IPS-18c (cell line): ENCODE measurements around the gene EXO5.
"Not testable (repeated sequence)": the region's sequence is repeated elsewhere in the genome, so short reads cannot be mapped to it uniquely, and the experiment has no call there.

Experiments used
- H3K4me3 ChIP-seq: 2 replicates; pipeline ENCODE4 v1.7.0; 2013; ENCODE audit warnings: low read depth, mild to moderate bottlenecking, low read length, moderate library complexity; ENCODE audit not compliant: insufficient read depth
- H3K9me3 ChIP-seq: one replicate; pipeline ENCODE4 v1.6.1; 2013; ENCODE audit warnings: mild to moderate bottlenecking, low read length, moderate library complexity; ENCODE audit not compliant: control insufficient read depth, insufficient read depth

EXO5 gene

GRCh38 chr1:40508375-40509341 is at the start of gene EXO5:
Gene EXO5 (plus strand): TSS chr1:40508767. CDS start chr1:40514545, 5,778 bp downstream.
- peak within 1 kb of the TSS; percentile 77 for H3K4me3 ChIP-seq
- H3K9me3 ChIP-seq = no peaks in the 10 kb centered on the region

GRCh38 chr1:40462956-40463590 is 45.5 kb upstream of the EXO5 start:
- Histone ChIP-seq H3K4me3 (no peak overlapping the region), H3K9me3 (peaks cover 40% of the 10 kb centered on the region)

GRCh38 chr1:40469327-40469726 is 39.2 kb upstream of the EXO5 start:
- H3K9me3 ChIP-seq = peaks cover 17% of the 10 kb centered on the region
- H3K4me3 ChIP-seq = no peak overlapping the region

- no peaks in the 10 kb centered on the region for H3K9me3 ChIP-seq
- H3K4me3 ChIP-seq = no peak overlapping the region
These were observed 33.3 kb upstream of the EXO5 start for GRCh38 chr1:40475268-40475667.

GRCh38 chr1:40476924-40477677 is 31.5 kb upstream of the EXO5 start, which contains the start of gene ZFP69:
Gene ZFP69 (plus strand): TSS chr1:40477290. CDS start chr1:40479362, 2,072 bp downstream.
- H3K4me3 ChIP-seq = peak within 1 kb of the TSS; percentile 80
- no peaks in the 10 kb centered on the region for H3K9me3 ChIP-seq

GRCh38 chr1:40477678-40478053 is 30.9 kb upstream of the EXO5 start:
- H3K4me3 ChIP-seq = peak overlapping the region; percentile 80
- no peaks in the 10 kb centered on the region for H3K9me3 ChIP-seq

- peak overlapping the region; percentile 80; the same call in 1 of the 2 replicates for H3K4me3 ChIP-seq
These were observed 30.3 kb upstream of the EXO5 start for GRCh38 chr1:40478276-40478675.

GRCh38 chr1:40479156-40479555 is 29.4 kb upstream of the EXO5 start:
- Histone ChIP-seq H3K4me3 (no peak overlapping the region), H3K9me3 (no peaks in the 10 kb centered on the region)

More at GRCh38 chr1:40478276-40478675, 30.3 kb upstream of the EXO5 start:
- no peaks in the 10 kb centered on the region for H3K9me3 ChIP-seq

- H3K4me3 ChIP-seq = no peak overlapping the region
- H3K9me3 ChIP-seq = peaks cover 8% of the 10 kb centered on the region
These were observed 13.2 kb upstream of the EXO5 start for GRCh38 chr1:40495315-40495903.

GRCh38 chr1:40502651-40503050 is 5.9 kb upstream of the EXO5 start:
- H3K4me3 ChIP-seq, H3K9me3 ChIP-seq: not testable (repeated sequence)

GRCh38 chr1:40507973-40508372 is 594 bp upstream of the EXO5 start:
- H3K4me3 ChIP-seq = peak overlapping the region; percentile 77
- no peaks in the 10 kb centered on the region for H3K9me3 ChIP-seq

GRCh38 chr1:40519517-40519916 is 10.9 kb downstream of the EXO5 start:
- H3K9me3 ChIP-seq = no peaks in the 10 kb centered on the region
- H3K4me3 ChIP-seq = no peak overlapping the region

GRCh38 chr1:40530735-40531380 is 22.3 kb downstream of the EXO5 start:
- Histone ChIP-seq H3K9me3 (no peaks in the 10 kb centered on the region), H3K4me3 (peak overlapping the region; percentile 57)

- Histone ChIP-seq H3K4me3 (peak within 1 kb of the TSS; percentile 57), H3K9me3 (no peaks in the 10 kb centered on the region)
These were observed 23.0 kb downstream of the EXO5 start, which contains the start of gene ZNF684 for GRCh38 chr1:40531381-40532061. Gene ZNF684 (plus strand): TSS chr1:40531637. CDS start chr1:40533167, 1,530 bp downstream.

GRCh38 chr1:40532062-40532389 is 23.5 kb downstream of the EXO5 start:
- peak overlapping the region; percentile 57 for H3K4me3 ChIP-seq
- no peaks in the 10 kb centered on the region for H3K9me3 ChIP-seq

- H3K4me3 ChIP-seq = no peak overlapping the region
- no peaks in the 10 kb centered on the region for H3K9me3 ChIP-seq
These were observed 24.4 kb downstream of the EXO5 start for GRCh38 chr1:40532844-40533424.
